ENCODE results near the gene MIS12.

MIS12 gene, protein sequence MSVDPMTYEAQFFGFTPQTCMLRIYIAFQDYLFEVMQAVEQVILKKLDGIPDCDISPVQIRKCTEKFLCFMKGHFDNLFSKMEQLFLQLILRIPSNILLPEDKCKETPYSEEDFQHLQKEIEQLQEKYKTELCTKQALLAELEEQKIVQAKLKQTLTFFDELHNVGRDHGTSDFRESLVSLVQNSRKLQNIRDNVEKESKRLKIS

GRCh38 chr17:5486206-5487124 is at the start of gene MIS12:
TSS of gene MIS12 (plus strand) at chr17:5486566. CDS start at chr17:5488863, 2,297 bp downstream.
- peak; percentile 96 to 97 for DNase-seq

DNA sequence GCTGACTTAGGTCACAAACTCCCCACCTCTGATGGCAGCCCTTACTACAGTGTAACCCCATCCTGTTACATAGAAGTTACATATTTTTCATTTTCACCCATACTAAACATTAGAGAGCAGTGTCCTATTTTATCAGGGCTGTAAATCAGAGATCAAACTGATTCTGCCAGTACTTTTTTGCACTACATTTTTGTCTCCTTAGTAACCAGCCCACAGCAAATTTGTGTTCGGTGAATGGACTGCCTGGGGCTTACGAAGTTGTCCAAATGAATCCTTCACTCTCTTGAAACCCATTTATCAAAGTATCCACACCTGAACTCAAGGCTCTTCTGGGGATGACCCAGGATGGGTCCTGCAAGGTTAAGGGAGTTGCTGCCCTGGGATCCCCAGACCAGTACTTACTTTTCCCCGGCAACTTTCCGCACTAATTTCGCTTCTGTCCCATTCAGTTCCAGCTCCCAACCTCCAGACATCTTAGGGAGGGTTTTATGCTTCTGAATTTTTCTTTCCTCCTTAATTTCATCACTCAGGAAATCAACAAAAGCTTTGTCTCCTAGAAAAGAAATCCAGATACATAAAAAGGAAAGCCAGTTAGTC is 48.5 kb upstream of the MIS12 start:
- DNase-seq: no peak

GRCh38 chr17:5438716-5439445 is 47.5 kb upstream of the MIS12 start, which contains the start of gene C1QBP:
TSS of gene C1QBP (minus strand) at chr17:5439155. CDS start at chr17:5439073, 82 bp downstream.
- peak; percentile 95 to 97 for DNase-seq

- DNase-seq: no peak
Observed at GRCh38 chr17:5439446-5439764, 47.0 kb upstream of the MIS12 start.

GRCh38 chr17:5443728-5444127 is 42.6 kb upstream of the MIS12 start:
- DNase-seq: no peak

GRCh38 chr17:5444209-5444608 is 42.2 kb upstream of the MIS12 start:
- DNase-seq: no peak

GRCh38 chr17:5446786-5447185 is 39.6 kb upstream of the MIS12 start:
- no peak for DNase-seq

GRCh38 chr17:5464717-5465507 is 21.5 kb upstream of the MIS12 start:
- DNase-seq: no peak

GRCh38 chr17:5466295-5466694 is 20.1 kb upstream of the MIS12 start:
- DNase-seq: no peak

DNA sequence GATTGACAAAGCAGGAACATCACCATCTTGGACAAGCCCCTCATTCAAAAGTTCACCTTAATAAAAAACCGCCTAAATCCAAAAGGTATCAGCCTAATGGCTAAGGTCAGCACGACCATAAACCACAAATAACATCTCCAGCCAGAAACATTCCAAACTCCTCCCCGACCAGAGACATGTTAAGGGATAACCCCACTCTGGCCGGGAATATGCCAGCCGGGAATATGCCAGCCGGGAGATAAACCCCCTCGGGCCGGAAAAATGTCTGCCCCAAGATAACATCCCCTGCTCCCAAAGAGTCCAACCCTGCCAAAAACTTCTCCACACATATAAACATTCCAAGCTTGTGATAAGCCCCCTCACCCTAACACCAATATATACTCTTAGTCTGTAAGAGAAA is 18.9 kb upstream of the MIS12 start:
- DNase-seq: no peak

GRCh38 chr17:5468075-5468473 is 18.3 kb upstream of the MIS12 start:
- peak; percentile 46 to 49 for DNase-seq

- DNase-seq: no peak
Observed at GRCh38 chr17:5472511-5472910, 13.9 kb upstream of the MIS12 start.

DNA sequence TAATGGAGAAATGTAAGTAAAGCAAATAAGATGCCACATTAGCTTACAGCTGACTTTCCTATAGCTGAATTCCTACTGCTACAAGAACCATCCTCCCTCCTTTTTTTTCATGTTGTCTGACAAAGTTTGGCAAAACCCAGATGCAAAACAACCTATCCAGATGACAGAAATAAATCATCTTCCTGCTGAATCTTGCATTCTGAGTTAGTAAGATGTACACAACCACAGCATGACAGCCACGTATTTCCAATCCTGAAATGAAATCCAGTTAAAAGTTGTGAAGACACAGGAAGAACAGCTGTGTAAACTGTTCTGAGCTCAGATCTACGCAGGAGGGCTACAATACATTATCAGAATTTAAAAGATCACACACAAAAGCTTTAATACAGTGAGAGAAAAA is 12.5 kb upstream of the MIS12 start:
- no peak for DNase-seq

DNA sequence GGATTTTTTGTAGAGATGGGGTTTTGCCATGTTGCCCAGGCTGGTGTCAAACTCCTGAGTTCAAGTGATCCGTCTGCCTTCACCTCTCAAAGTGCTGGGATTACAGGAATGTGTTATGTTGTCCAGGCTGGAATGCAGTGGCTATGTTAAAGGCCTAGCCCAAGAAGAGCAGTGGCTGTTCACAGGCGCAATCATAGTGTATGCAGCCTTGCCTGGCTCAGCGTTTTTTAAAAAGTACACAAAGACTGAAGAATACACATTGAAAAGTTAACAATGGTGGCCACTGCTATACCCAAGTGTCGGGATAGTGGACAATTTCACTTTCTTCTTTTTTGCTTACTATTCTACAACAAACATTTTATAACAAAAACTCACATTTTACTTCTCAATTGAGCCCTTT is 7.4 kb upstream of the MIS12 start:
- no peak for DNase-seq

GRCh38 chr17:5480962-5481361 is 5.4 kb upstream of the MIS12 start:
- no peak for DNase-seq

- no peak for DNase-seq
Observed at GRCh38 chr17:5481451-5481850, 4.9 kb upstream of the MIS12 start.

DNA sequence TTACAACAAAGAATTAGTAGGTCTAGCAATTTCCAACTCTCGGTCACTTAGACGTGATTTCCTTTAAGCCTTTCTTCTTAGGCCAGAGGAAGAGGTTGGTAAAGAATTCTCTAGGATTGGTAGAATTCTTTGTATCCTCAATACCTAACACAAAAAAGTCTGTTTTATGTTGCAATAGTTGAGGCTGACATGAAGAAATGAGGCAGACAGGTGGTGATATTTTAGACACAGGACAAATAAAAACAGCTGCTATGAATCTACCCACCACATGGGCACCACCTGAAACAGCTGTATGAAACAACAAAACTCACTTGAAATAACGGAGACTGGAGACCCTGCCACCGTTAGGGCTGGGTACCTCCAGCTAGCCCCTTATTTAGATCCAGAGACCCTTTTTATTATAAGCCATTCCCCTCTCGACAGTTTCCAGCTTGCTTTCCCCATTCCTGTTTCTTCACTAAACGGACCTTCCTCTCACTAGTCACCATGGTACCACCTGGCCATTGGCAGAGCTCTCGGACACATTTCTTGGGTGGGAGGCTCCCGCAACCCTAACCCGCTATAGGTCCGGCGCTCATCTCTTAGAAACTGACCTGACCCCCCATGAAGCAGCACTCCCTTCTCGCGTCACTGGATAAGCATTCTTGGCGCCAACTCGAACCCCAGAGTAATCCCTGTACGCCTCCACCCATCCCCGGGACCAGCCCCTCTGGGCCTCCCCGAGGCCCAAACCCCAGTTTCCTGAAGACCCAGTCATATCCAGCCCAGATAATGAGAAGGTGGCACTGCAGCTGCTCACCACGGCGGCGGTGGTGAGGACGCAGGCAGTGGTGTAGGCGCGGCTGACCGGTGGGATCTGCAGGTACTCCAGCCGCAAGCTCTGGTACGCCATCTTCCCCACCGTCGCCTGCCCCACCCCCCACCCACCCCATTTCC is 828 bp upstream of the MIS12 start, which contains the start of gene DERL2:
DERL2 (minus strand) TSS at position 909 of the 936 bp plus-strand sequence; CDS start at position 892, 17 bp downstream.
- no peak for DNase-seq

DNA sequence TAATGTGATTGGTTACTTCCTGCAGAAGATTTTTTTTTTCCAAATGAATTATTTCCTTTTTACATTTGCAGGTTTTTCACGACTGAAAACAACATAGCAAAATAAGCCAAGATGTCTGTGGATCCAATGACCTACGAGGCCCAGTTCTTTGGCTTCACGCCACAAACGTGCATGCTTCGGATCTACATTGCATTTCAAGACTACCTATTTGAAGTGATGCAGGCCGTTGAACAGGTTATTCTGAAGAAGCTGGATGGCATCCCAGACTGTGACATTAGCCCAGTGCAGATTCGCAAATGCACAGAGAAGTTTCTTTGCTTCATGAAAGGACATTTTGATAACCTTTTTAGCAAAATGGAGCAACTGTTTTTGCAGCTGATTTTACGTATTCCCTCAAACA is 2.4 kb downstream of the MIS12 start:
- no peak for DNase-seq

DNA sequence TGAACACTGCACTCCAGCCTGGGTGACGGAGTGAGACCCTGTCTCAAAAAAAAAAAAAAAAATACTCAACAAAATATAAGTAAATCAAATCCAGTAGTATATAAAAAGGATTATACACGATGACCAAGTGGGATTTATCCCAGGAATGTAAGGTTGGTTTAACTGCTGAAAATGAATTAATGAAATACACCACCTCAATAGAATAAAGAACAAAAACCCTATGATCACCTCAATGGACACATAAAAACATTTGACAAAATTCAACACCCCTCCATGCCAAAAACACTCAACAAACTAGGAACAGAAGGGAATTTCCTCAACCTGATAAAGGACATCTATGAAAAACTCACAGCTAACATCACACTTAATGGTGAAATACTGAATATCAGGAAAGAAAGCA is 6.6 kb downstream of the MIS12 start:
- DNase-seq: no peak

GRCh38 chr17:5499476-5500231 is 13.3 kb downstream of the MIS12 start:
- peak in 1 of 2 experiments; percentile 31 for DNase-seq
